GM12878 (cell line): Measurements from ENCODE around the gene ETV4. TPM values are rescaled to one million over a fixed set of nuclear protein-coding genes. Genes with fewer than 3 reads are reported as not detected.

Source experiments
- ATAC-seq: fragments of 200-7000 bp; cut with Tn5 transposase; 3 replicates; pipeline ENCODE4 v1.9.1; 2020; ENCODE audit warnings: mild to moderate bottlenecking, moderate library complexity
- BruUV-seq: library from RNA; stranded (reverse); fragments of 400-500 nt; replicated peaks from 2 replicates; lab custom pipeline; 2021; lab: Mats Ljungman, UMichigan
- CTCF ChIA-PET: fragments of 300-600 bp; sonication (Branson Sonifier 250); formaldehyde crosslinking; extraction: SDS; loops from one replicate; lab custom pipeline; 2021; ENCODE audit warnings: inconsistent platforms; lab: Yijun Ruan, JAX
- POLR2A ChIA-PET: fragments of 350-600 bp; formaldehyde crosslinking; extraction: SDS; loops from one replicate; lab custom pipeline; 2021; ENCODE audit warnings: inconsistent platforms; lab: Charles Lee
- RAD21 ChIA-PET: fragments of 300-600 bp; sonication (Branson Sonifier 250); formaldehyde crosslinking; loops from one replicate; lab custom pipeline; 2023; ENCODE audit warnings: antibody characterized with exemption; ENCODE audit not compliant: unreplicated experiment; lab: Charles Lee
- SMC1A ChIA-PET: fragments of 300-600 bp; sonication (Branson Sonifier 250); formaldehyde crosslinking; loops from one replicate; lab custom pipeline; 2023; ENCODE audit not compliant: unreplicated experiment, uncharacterized antibody; lab: Charles Lee
- DNase-seq: peaks from one replicate; pipeline ENCODE4 v3.0.0-alpha.2; 2011; ENCODE audit warnings: low read depth, low spot score
- FAIRE-seq: peaks from 3 replicates; lab custom pipeline; 2011; peaks lifted over from hg19 to GRCh38; lab: Jason Lieb, UNC
- H2AFZ ChIP-seq: 2 replicates; pipeline ENCODE4 v1.6.0; 2011; ENCODE audit warnings: low read depth, low read length, control low read depth; ENCODE audit not compliant: control insufficient read depth
- H3K27ac ChIP-seq: 2 replicates; pipeline ENCODE4 v1.5.1; 2011; ENCODE audit warnings: control low read depth; ENCODE audit not compliant: control insufficient read depth, insufficient read depth
- H3K27me3 ChIP-seq, 2 experiments: replicated peaks in 1 of 2; 2 replicates each; pipeline versions ENCODE4 v1.6.0 to v1.6.1; 2011; ENCODE audit warnings: low read length in 1 of 2; ENCODE audit not compliant: control insufficient read depth in 2 of 2, insufficient read depth in 2 of 2
- H3K36me3 ChIP-seq, 2 experiments: 2 replicates each; pipeline ENCODE4 v1.5.1; 2011; ENCODE audit warnings: low read length in 1 of 2; ENCODE audit not compliant: control insufficient read depth in 2 of 2, insufficient read depth in 2 of 2
- H3K4me1 ChIP-seq: 2 replicates; pipeline ENCODE4 v1.6.1; 2011; ENCODE audit warnings: mild to moderate bottlenecking, low read length, moderate library complexity, mixed read lengths; ENCODE audit not compliant: control insufficient read depth, insufficient read depth
- H3K4me2 ChIP-seq: 2 replicates; pipeline ENCODE4 v1.6.0; 2011; ENCODE audit warnings: control low read depth; ENCODE audit not compliant: control insufficient read depth, insufficient read depth
- H3K4me3 ChIP-seq: fragments of 200-600 bp; sonication (generic); 2 replicates; pipeline ENCODE4 v1.5.1; 2016
- H3K79me2 ChIP-seq: 2 replicates; pipeline ENCODE4 v1.6.0; 2011; ENCODE audit warnings: low read length; ENCODE audit not compliant: control insufficient read depth, insufficient read depth
- H3K9ac ChIP-seq: 2 replicates; pipeline ENCODE4 v1.8.0; 2011; ENCODE audit warnings: low read length, control low read depth, mixed read lengths; ENCODE audit not compliant: control insufficient read depth, insufficient read depth
- H3K9me3 ChIP-seq: replicated peaks from 3 replicates; pipeline ENCODE4 v1.5.1; 2011; ENCODE audit warnings: mild to moderate bottlenecking, low read length; ENCODE audit not compliant: control insufficient read depth, insufficient read depth
- H4K20me1 ChIP-seq: 2 replicates; pipeline ENCODE4 v1.6.0; 2011; ENCODE audit not compliant: control insufficient read depth, insufficient read depth
- ETV6 ChIP-seq, 2 experiments: fragments of 450-650 bp in 1 of 2; IDR thresholded peaks in 1 of 2; conservative IDR thresholded peaks in 1 of 2; 2 replicates each; pipeline ENCODE4 v1.6.1; 2014; ENCODE audit warnings: antibody characterized with exemption in 1 of 2, borderline replicate concordance in 1 of 2, low read depth in 1 of 2, mild to moderate bottlenecking in 1 of 2, moderate library complexity in 1 of 2
- FOXM1 ChIP-seq: IDR thresholded peaks from 2 replicates; pipeline ENCODE4 v1.6.1; 2012; ENCODE audit warnings: low read depth, mild to moderate bottlenecking, inconsistent platforms, low read length, moderate library complexity
- KAT2A ChIP-seq: conservative IDR thresholded peaks from 2 replicates; pipeline ENCODE4 v1.6.1; 2011; ENCODE audit warnings: low read depth, low read length; ENCODE audit not compliant: control insufficient read depth
- MYC ChIP-seq: IDR thresholded peaks from 2 replicates; pipeline ENCODE4 v1.6.1; 2011; ENCODE audit warnings: mild to moderate bottlenecking, low read length, moderate library complexity, inconsistent platforms; ENCODE audit not compliant: insufficient read depth, insufficient replicate concordance, insufficient read length, severe bottlenecking
- NFXL1 ChIP-seq: fragments of 450-650 bp; IDR thresholded peaks from 2 replicates; pipeline ENCODE4 v1.6.1; 2017; ENCODE audit warnings: antibody characterized with exemption, mild to moderate bottlenecking, borderline replicate concordance
- NR2F1 ChIP-seq: fragments of 450-650 bp; conservative IDR thresholded peaks from 2 replicates; pipeline ENCODE4 v1.6.1; 2017; ENCODE audit warnings: mild to moderate bottlenecking
- PML ChIP-seq: IDR thresholded peaks from 2 replicates; pipeline ENCODE4 v1.6.1; 2012; ENCODE audit warnings: low read length, inconsistent platforms
- SMAD5 ChIP-seq: IDR thresholded peaks from 2 replicates; pipeline ENCODE4 v1.6.1; 2016; ENCODE audit warnings: antibody characterized with exemption, low read depth
- SMC3 ChIP-seq: IDR thresholded peaks from 2 replicates; pipeline ENCODE4 v1.6.1; 2011; ENCODE audit warnings: low read length, improper control_type of control experiment, borderline replicate concordance
- SUPT20H ChIP-seq: IDR thresholded peaks from 2 replicates; pipeline ENCODE4 v1.6.1; 2011; ENCODE audit warnings: low read depth, mild to moderate bottlenecking, low read length, moderate library complexity, borderline replicate concordance; ENCODE audit not compliant: control insufficient read depth
- SUZ12 ChIP-seq: fragments of 200-600 bp; sonication (generic); IDR thresholded peaks from one replicate; pipeline ENCODE4 v1.6.1; 2018; ENCODE audit warnings: antibody characterized with exemption, mild to moderate bottlenecking; ENCODE audit not compliant: unreplicated experiment
- YY1 ChIP-seq: IDR thresholded peaks from 2 replicates; pipeline ENCODE4 v1.6.1; 2011; ENCODE audit warnings: low read depth, mild to moderate bottlenecking, low read length
- ZNF274 ChIP-seq: IDR thresholded peaks from one replicate; pipeline ENCODE4 v1.8.0; 2011; ENCODE audit not compliant: insufficient read length, insufficient read depth
- WGBS: methylation state at CpG from one replicate; pipeline ENCODE4 v1.1.6; 2016; ENCODE audit warnings: low lambda C conversion rate; ENCODE audit not compliant: insufficient replicate concordance, insufficient coverage; ENCODE audit errors: missing lambda C conversion rate; 5-methylcytosine and 5-hydroxymethylcytosine counted together
- in situ Hi-C: fragments of 300-500 bp; cut with MboI; formaldehyde crosslinking; loops from 9 replicates; pipeline ENCODE4 v1.14.3; 2018; ENCODE audit warnings: mixed read lengths
- intact Hi-C: fragments of 100-400 bp; cut with micrococcal nuclease; formaldehyde crosslinking; loops from one replicate; pipeline ENCODE4 v1.14.2; 2022; ENCODE audit not compliant: unreplicated experiment
- polyA plus RNA-seq, 11 experiments: library from polyadenylated mRNA; depleted of rRNA in 4 of 11; unstranded in 6 of 11; stranded (reverse) in 5 of 11; fragments of >200 nt; fragmentation: Nextera tagmentation in 4 of 11; fragmentation: Illumina TruSeq in 1 of 11; extraction: Ambion mirVana in 4 of 11; extraction: Trizol in 1 of 11; gene quantifications; 1 replicate in 1 of 11; 2 replicates in 10 of 11; pipeline versions ENCODE4 v1.2.1 to v1.2.3, GENCODE V29; 2011 to 2016; ENCODE audit warnings: inconsistent platforms in 2 of 11, missing spikeins in 2 of 11, low read depth in 1 of 11
- total RNA-seq, 4 experiments: library from RNA; depleted of rRNA in 3 of 4; stranded (reverse); fragments of >200 nt in 3 of 4; fragmentation: Illumina TruSeq in 1 of 4; extraction: Trizol in 1 of 4; gene quantifications; 2 replicates each; pipeline versions ENCODE4 v1.2.1 to v1.2.3, GENCODE V29; 2013 to 2021
- TF ChIP-seq, protein P1 (sequence below): IDR thresholded peaks from 2 replicates; pipeline ENCODE4 v1.6.1; 2012; ENCODE audit warnings: low read depth, low read length, improper control_type of control experiment
- TF ChIP-seq, protein P2 (sequence below): fragments of 450-650 bp; IDR thresholded peaks from 2 replicates; pipeline ENCODE4 v1.6.1; 2017; ENCODE audit warnings: mild to moderate bottlenecking
- TF ChIP-seq, protein P3 (sequence below): IDR thresholded peaks from 2 replicates; pipeline ENCODE4 v1.6.1; 2011; ENCODE audit warnings: mild to moderate bottlenecking, low read depth, low read length, moderate library complexity; ENCODE audit not compliant: insufficient replicate concordance

ETV4 gene
- total and polyA plus RNA-seq, 10 of the 15 experiments (the other 5 are each of a cell fraction or from before 2014, with no cell fraction given), result 0.19 to 14.5 (median 1.8) TPM

DNA sequence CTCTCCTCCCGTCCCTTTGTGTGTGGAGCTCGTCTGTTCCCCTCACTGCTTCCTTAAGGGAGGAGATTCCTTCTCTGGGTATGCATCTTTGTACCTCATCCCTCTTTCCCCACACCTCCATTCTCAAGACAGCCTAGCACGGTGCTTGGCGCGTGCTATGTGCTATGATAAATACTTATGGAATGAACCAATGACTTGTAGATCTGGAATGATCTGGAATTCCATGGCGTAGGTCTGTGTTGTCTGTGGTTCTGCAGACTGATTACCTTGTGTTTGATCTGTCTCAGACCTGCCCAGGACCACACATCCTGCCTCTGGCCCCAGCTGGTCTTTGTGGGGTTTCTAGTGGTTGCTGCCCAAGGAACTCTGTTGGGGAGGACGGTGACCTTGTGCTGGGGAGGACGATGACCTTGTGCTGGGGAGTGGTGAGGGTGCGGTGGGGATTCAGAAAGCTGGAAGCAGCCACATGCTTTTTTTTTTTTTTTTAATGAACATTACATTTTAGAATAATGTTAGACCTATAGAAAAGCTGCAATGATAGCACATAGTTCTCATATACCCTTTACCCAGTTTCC lies 33.5 kb upstream of the ETV4 start:
- in situ Hi-C loops, result loop anchor here (5.0 kb wide), 2 partner anchors 93 to 183 kb away; no protein-coding TSS in a partner anchor
- H3K4me2 ChIP-seq, result no peak overlapping the region
- FAIRE-seq, result no peak

More for the DNA sequence above, 33.5 kb upstream of the ETV4 start:
- no peaks in the 10 kb centered on the region for H3K36me3 ChIP-seq
- SMC1A ChIA-PET, result interaction anchor here (1.4 to 9.3 kb wide), 7 partner anchors 32 to 181 kb away, joined by 3 to 118 read pairs (median 43); partner anchors contain the start of genes DHX8 and MEOX1
- ATAC-seq (no peak), DNase-seq (no peak)
- H3K4me1 ChIP-seq, result peaks cover 25% of the 10 kb centered on the region
- CTCF ChIA-PET, result interaction anchor here (0.7 to 7.6 kb wide), 8 partner anchors 10 to 183 kb away, joined by 3 to 134 read pairs (median 4); partner anchors contain the start of genes DHX8 and SOST
- no peaks in the 10 kb centered on the region for H3K9me3 ChIP-seq
- RAD21 ChIA-PET, result interaction anchor here (0.6 to 8.6 kb wide), 13 partner anchors 8 to 192 kb away, joined by 3 to 334 read pairs (median 4); partner anchors contain the start of genes DHX8 and MEOX1
- no peaks in the 10 kb centered on the region for H4K20me1 ChIP-seq
- intact Hi-C loops, result loop anchor here (5.0 kb wide), 1 partner anchor 57 kb away; no protein-coding TSS in a partner anchor
- BruUV-seq, result no TSS peak
- no peak overlapping the region for H3K9ac ChIP-seq
- no peaks in the 10 kb centered on the region for H3K79me2 ChIP-seq
- H3K27me3 ChIP-seq, result no peaks in the 10 kb centered on the region
- H3K27ac ChIP-seq, result no peak overlapping the region; the same call in 1 of the 2 replicates
- TF ChIP-seq KAT2A (no peak), YY1 (no peak), ETV6 (conservative IDR thresholded peaks at IDR 0.05 in 1 of 2, IDR thresholded peaks at IDR 0.05 in 1 of 2; ENCODE audit: borderline replicate concordance in 1 of 2, low read depth in 1 of 2) (no peak), SUZ12 (no peak), PML (no peak), SMAD5 (no peak), NFXL1 (no peak), MYC (no peak), SMC3 (no peak), FOXM1 (no peak), SUPT20H (no peak), ZNF274 (no peak), NR2F1 (no peak)
- TF ChIP-seq, protein P1, sequence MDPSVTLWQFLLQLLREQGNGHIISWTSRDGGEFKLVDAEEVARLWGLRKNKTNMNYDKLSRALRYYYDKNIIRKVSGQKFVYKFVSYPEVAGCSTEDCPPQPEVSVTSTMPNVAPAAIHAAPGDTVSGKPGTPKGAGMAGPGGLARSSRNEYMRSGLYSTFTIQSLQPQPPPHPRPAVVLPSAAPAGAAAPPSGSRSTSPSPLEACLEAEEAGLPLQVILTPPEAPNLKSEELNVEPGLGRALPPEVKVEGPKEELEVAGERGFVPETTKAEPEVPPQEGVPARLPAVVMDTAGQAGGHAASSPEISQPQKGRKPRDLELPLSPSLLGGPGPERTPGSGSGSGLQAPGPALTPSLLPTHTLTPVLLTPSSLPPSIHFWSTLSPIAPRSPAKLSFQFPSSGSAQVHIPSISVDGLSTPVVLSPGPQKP, result no peak
- TF ChIP-seq, protein P2, sequence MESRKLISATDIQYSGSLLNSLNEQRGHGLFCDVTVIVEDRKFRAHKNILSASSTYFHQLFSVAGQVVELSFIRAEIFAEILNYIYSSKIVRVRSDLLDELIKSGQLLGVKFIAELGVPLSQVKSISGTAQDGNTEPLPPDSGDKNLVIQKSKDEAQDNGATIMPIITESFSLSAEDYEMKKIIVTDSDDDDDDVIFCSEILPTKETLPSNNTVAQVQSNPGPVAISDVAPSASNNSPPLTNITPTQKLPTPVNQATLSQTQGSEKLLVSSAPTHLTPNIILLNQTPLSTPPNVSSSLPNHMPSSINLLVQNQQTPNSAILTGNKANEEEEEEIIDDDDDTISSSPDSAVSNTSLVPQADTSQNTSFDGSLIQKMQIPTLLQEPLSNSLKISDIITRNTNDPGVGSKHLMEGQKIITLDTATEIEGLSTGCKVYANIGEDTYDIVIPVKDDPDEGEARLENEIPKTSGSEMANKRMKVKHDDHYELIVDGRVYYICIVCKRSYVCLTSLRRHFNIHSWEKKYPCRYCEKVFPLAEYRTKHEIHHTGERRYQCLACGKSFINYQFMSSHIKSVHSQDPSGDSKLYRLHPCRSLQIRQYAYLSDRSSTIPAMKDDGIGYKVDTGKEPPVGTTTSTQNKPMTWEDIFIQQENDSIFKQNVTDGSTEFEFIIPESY, result no peak
- TF ChIP-seq, protein P3, sequence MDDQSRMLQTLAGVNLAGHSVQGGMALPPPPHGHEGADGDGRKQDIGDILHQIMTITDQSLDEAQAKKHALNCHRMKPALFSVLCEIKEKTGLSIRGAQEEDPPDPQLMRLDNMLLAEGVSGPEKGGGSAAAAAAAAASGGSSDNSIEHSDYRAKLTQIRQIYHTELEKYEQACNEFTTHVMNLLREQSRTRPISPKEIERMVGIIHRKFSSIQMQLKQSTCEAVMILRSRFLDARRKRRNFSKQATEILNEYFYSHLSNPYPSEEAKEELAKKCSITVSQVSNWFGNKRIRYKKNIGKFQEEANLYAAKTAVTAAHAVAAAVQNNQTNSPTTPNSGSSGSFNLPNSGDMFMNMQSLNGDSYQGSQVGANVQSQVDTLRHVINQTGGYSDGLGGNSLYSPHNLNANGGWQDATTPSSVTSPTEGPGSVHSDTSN, result no peak
- no peak overlapping the region for H2AFZ ChIP-seq
- H3K4me3 ChIP-seq, result no peak overlapping the region
- WGBS, result 52% methylated on average over 9 of the region's 9 CpGs
- POLR2A ChIA-PET, result interaction anchor here (0.5 to 1.3 kb wide), 7 partner anchors 14 to 192 kb away, joined by 3 to 6 read pairs (median 3); no protein-coding TSS in a partner anchor
